GM19025 (cell line): Measurements from ENCODE around the gene FUZ.

ENCODE experiments used
- ATAC-seq: cut with Tn5 transposase; IDR thresholded peaks from one replicate; pipeline ENCODE4 v1.9.1; 2021; ENCODE audit warnings: mild to moderate bottlenecking, low read depth, moderate library complexity; ENCODE audit not compliant: unreplicated experiment

Gene FUZ

GRCh38 chr19:49807904-49808675 is 5.0 kb downstream of the FUZ start:
- ATAC-seq, result no peak

- no peak for ATAC-seq
Observed at GRCh38 chr19:49807058-49807903, 5.8 kb downstream of the FUZ start.

- ATAC-seq, result no peak
Observed at GRCh38 chr19:49806620-49806959, 6.5 kb downstream of the FUZ start.

GRCh38 chr19:49805822-49806619 is 7.1 kb downstream of the FUZ start:
- ATAC-seq, result no peak

- ATAC-seq, result no peak
Observed at GRCh38 chr19:49803529-49803856, 9.6 kb downstream of the FUZ start.

- no peak for ATAC-seq
Observed at GRCh38 chr19:49802836-49803528, 10.1 kb downstream of the FUZ start.

GRCh38 chr19:49801966-49802661 is 11.0 kb downstream of the FUZ start:
- no peak for ATAC-seq

- no peak for ATAC-seq
Observed at GRCh38 chr19:49801401-49801888, 11.6 kb downstream of the FUZ start.

GRCh38 chr19:49800771-49801170 is 12.3 kb downstream of the FUZ start:
- no peak for ATAC-seq

GRCh38 chr19:49799798-49800376 is 13.2 kb downstream of the FUZ start:
- ATAC-seq, result no peak

- ATAC-seq, result no peak
Observed at GRCh38 chr19:49799271-49799797, 13.8 kb downstream of the FUZ start.

- no peak for ATAC-seq
Observed at GRCh38 chr19:49798574-49798973, 14.5 kb downstream of the FUZ start.

GRCh38 chr19:49795615-49796014 is 17.5 kb downstream of the FUZ start:
- no peak for ATAC-seq

- ATAC-seq, result no peak
Observed at GRCh38 chr19:49793561-49793840, 19.6 kb downstream of the FUZ start.

- no peak for ATAC-seq
Observed at GRCh38 chr19:49792829-49793560, 20.1 kb downstream of the FUZ start.

- no peak for ATAC-seq
Observed at GRCh38 chr19:49791776-49792445, 21.2 kb downstream of the FUZ start.

GRCh38 chr19:49790866-49791265 is 22.2 kb downstream of the FUZ start:
- no peak for ATAC-seq

- no peak for ATAC-seq
Observed at GRCh38 chr19:49788857-49789256, 24.2 kb downstream of the FUZ start.
